ENCODE results near the gene SHC4.

SHC4 gene, protein sequence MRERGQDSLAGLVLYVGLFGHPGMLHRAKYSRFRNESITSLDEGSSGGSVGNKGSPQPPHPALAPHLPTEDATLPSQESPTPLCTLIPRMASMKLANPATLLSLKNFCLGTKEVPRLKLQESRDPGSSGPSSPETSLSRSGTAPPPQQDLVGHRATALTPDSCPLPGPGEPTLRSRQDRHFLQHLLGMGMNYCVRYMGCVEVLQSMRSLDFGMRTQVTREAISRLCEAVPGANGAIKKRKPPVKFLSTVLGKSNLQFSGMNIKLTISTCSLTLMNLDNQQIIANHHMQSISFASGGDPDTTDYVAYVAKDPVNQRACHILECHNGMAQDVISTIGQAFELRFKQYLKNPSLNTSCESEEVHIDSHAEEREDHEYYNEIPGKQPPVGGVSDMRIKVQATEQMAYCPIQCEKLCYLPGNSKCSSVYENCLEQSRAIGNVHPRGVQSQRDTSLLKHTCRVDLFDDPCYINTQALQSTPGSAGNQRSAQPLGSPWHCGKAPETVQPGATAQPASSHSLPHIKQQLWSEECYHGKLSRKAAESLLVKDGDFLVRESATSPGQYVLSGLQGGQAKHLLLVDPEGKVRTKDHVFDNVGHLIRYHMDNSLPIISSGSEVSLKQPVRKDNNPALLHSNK

DNA sequence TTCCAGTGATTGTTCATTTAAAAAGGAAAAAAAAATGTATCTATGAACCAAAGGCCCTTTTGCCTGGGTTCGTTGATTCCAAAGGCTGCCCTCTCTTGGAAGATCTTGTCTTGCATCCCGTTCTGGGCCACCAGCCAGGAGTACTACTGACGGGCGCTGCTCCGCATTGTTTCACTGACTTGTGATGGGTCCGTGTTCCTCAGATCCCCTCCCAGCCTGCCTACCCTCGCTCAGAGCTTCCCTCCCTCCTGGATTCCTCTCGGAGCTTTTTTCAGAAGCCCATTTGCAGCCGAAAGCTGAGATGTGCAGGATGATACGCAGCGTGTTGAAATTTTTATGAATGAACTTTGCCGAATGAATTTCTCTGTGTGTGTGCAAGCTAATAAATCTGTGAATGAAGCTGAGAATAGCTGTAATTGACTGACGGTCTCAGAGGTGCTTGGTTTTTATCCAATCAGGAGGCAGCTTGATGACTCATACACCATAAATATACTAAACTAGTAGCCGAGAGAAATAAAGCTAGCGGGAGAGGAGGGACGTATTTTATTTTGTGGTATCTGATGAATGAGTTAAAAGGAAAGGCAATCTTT lies at the start of gene SHC4:
TSS of gene SHC4 (minus strand) at position 396 of the 590 bp plus-strand sequence. CDS start 904 bp downstream, outside the sequence.
- no peak for DNase-seq (ENCODE audit: low read depth in 2 of 2, low spot score in 1 of 2)

DNA sequence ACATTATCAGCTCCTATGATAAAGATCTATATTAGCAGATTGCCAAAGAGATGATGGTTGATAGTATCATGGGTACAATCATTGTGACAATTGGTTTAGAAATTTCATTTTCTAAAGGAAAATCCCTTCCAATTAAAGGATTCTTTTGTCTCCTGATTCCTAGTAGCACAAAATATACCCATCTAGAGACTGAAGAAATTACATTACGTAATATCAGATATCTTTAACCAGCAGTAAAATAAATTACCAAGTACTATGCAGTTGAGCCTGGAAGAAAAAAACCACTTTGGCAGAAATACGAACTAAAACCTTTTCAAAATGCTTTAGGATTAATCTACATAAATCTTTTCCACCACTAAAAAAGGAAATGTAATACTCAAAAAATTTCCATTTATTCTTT lies 35.6 kb upstream of the SHC4 start:
- no peak for DNase-seq (ENCODE audit: low read depth in 2 of 2, low spot score in 1 of 2)

- no peak for DNase-seq (ENCODE audit: low read depth in 2 of 2, low spot score in 1 of 2)
Observed at GRCh38 chr15:48996276-48996675, 32.6 kb upstream of the SHC4 start.

DNA sequence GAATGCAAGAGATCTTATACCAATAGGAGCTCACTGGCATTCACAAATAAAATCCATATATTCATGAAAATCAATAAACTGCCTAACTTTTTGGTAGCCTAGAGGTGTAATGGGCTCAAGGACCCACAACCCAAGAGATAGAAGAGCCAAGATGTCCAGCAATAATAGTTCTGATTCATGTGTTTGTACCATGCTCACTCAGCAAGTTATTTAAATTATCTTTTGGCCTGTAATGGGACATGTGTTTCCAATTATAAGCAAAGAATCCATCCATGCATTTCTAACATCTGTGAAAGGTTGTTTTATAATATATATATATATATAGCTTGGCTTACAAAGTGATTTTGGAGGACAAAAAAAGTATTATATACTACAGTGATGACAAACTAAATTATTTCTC lies 29.7 kb upstream of the SHC4 start:
- DNase-seq (ENCODE audit: low read depth in 2 of 2, low spot score in 1 of 2), result no peak

DNA sequence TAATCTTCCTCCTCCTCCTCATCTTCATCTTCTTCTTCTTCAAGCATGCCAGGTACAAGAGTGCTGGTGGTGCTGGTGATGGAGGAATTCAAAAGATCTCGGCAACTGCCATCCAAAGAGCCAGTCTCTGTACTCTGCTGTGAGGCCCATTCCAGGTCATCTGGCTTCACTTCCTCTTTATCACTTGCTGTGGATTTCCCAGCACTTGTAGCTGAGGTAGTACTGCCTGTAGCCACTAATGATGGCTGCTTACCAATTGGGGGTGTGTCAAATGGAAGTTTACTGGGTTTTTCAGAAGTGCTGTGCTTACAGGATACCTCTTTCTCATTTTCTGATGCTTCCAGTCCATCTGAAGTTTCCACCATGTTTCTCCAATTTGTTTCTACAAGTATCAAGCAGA lies 28.8 kb upstream of the SHC4 start:
- DNase-seq (ENCODE audit: low read depth in 2 of 2, low spot score in 1 of 2), result no peak

- DNase-seq (ENCODE audit: low read depth in 2 of 2, low spot score in 1 of 2), result no peak
Observed at GRCh38 chr15:48992096-48992495, 28.4 kb upstream of the SHC4 start.

GRCh38 chr15:48989170-48989569 lies 25.5 kb upstream of the SHC4 start:
- DNase-seq (ENCODE audit: low read depth in 2 of 2, low spot score in 1 of 2), result no peak

- DNase-seq (ENCODE audit: low read depth in 2 of 2, low spot score in 1 of 2), result no peak
Observed at GRCh38 chr15:48987142-48987541, 23.4 kb upstream of the SHC4 start.

DNA sequence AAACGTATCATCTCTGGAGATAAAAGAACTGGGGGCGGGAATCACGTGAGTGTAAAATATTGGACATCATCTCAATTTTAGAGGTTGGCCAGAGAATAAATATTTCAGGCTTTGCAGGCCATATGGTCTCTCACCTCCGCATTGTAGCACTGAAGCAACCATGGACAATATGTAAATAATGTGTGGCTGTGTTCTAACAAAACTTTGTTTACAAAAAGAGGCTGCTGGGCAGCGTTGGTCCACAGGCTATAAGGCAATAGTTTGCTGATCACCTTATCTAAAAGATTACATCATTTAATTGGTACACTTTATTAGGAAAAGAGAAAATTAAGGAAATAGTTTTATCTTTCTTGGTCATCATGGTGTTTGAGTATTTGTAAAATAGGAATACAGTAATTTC lies 22.5 kb upstream of the SHC4 start:
- no peak for DNase-seq (ENCODE audit: low read depth in 2 of 2, low spot score in 1 of 2)

DNA sequence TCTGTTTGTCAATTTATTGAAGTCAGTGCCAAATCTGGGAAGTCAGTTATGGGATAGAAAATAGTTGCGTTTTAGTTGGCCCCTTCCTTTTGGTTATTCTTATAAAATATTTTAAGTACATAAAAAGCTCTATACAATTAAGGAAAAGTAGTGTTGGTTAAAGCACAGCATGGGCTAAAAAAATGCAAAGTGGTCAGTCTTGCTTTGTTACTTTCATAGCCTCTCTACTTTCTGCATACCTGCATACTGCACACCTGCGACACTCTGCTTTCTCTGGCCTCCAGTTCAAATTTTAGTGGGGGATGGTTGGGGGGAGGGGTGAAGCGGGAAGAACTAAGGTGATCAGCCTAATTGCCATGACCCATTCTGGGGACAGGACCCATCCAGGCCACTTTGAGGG lies 21.8 kb upstream of the SHC4 start:
- no peak for DNase-seq (ENCODE audit: low read depth in 2 of 2, low spot score in 1 of 2)

- DNase-seq (ENCODE audit: low read depth in 2 of 2, low spot score in 1 of 2), result no peak
Observed at GRCh38 chr15:48984811-48985352, 21.2 kb upstream of the SHC4 start.

- no peak for DNase-seq (ENCODE audit: low read depth in 2 of 2, low spot score in 1 of 2)
Observed at GRCh38 chr15:48984021-48984710, 20.4 kb upstream of the SHC4 start.

DNA sequence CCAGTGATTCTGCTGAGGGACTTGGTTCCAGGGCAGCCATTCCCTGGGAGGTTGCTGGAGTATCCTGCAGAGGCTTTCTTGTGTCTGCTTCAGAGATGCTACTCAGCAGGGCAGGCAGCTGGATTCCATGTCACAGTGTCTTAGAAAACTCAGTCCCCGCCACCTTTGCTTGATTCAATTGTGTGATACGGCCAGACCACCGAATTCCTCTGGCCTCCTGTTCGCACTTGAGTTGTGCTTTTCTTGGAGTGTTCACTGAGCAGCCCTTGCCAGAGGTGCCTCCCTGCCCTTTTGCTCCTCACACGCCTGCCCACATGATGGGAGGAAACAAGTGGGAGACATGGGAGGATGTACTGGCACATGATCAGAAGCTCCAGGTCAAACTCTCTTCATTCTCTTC lies 19.6 kb upstream of the SHC4 start:
- no peak for DNase-seq (ENCODE audit: low read depth in 2 of 2, low spot score in 1 of 2)

- no peak for DNase-seq (ENCODE audit: low read depth in 2 of 2, low spot score in 1 of 2)
Observed at GRCh38 chr15:48981941-48982340, 18.2 kb upstream of the SHC4 start.

DNA sequence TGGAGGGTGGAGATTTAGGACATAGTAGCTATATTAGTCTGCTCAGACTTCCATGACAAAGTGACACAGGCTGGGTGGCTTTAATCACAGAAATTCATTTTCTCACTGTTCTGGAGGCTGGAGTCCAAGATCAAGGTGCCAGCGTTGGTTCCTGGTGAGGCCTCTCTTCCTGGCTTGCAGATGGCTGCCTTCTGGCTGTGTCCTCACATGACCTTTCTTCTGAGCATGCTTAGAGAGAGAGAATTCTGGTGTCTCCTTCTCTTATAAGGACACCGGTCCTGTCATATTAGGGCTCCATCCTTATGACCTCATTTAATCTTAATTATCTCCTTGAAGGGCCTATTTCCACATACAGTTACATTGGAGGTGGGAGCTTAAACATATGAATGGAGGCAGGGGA lies 14.9 kb upstream of the SHC4 start:
- no peak for DNase-seq (ENCODE audit: low read depth in 2 of 2, low spot score in 1 of 2)

DNA sequence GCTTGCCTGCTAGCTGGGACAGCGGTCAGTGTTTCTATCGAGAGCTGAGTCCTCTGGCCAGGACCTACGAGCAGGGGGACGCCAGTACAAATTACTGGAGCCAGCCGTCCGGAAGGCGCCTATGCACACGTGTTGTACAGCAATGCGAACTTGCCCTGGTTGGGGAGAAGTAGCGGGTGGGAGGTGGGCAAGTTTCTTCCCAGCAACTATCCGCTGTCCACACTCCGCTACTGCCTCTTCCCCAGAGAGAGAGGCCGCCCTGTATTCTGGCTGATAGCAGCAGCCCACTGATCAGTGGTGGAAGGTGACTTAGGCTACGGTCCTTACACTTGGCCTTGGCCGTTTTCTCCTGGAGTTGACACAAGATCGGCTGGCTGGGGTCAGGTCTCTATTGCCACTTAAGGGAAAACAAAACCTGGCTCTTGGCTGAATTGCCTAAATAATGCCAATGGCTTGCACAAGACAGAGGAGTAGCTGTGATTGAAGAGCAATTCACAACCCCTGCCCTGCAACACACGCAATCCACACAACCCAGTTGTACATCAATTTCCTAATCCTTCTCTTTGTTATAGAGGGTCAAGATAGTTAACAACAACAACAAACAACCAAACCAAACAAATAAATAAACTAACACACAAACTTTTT lies 12.8 kb upstream of the SHC4 start:
- DNase-seq (ENCODE audit: low read depth in 2 of 2, low spot score in 1 of 2), result no peak

GRCh38 chr15:48975472-48976419 lies 12.0 kb upstream of the SHC4 start:
- peak; percentile 16 to 52 for DNase-seq (ENCODE audit: low read depth in 2 of 2, low spot score in 1 of 2)

- no peak for DNase-seq (ENCODE audit: low read depth in 2 of 2, low spot score in 1 of 2)
Observed at GRCh38 chr15:48974882-48975281, 11.2 kb upstream of the SHC4 start.

DNA sequence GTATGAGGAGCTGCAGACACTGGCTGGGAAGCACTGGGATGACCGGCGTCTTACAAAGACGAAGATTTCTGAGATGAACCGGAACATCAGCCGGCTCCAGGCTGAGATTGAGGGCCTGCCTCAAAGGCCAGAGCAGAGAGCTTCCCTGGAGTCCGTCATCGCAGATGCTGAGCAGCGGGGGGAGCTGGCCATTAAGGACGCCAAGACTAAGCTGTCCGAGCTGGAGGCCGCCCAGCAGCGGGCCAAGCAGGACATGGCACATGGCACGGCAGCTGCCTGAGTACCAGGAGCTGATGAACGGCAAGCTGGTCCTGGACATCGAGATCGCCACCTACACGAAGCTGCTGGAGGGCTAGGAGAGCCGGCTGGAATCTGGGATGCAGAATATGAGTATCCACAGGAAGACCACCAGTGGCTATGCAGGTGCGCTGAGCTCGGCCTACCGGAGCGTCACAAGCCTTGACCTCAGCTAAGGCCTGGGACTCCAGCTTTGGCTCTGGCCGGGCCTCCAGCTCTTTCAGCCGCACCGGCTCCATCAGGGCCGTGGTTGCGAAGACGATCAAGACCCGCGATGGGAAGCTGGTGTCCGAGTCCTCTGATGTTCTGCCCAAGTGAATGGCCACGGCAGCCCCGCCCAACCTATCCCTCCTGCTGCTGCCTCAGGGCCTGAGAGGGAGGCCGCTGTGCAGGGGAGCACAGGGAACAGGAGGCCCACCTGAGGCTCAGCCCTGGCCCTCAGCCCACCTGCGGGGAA lies 9.2 kb upstream of the SHC4 start:
- DNase-seq (ENCODE audit: low read depth in 2 of 2, low spot score in 1 of 2), result no peak

Measured in stimulated activated CD8-positive, alpha-beta memory T cell treated with anti-CD3 and anti-CD28 coated beads, Interleukin-4, amount 100 ng/mL, for 1 hour (primary cell).